GM23248 (cell line): Measurements from ENCODE around the gene VHLL.

Experiments
- EZH2 ChIP-seq: fragments of 200-600 bp; sonication (generic); IDR thresholded peaks from 2 replicates; pipeline ENCODE4 v1.6.1; 2018; ENCODE audit warnings: antibody characterized with exemption, mild to moderate bottlenecking; ENCODE audit not compliant: insufficient read depth, poor library complexity, severe bottlenecking
- EZH2phosphoT487 ChIP-seq: fragments of 200-600 bp; sonication (generic); IDR thresholded peaks from 2 replicates; pipeline ENCODE4 v1.6.1; 2018; ENCODE audit warnings: antibody characterized with exemption, moderate library complexity, mild to moderate bottlenecking, low read depth; ENCODE audit not compliant: insufficient read depth

DNA sequence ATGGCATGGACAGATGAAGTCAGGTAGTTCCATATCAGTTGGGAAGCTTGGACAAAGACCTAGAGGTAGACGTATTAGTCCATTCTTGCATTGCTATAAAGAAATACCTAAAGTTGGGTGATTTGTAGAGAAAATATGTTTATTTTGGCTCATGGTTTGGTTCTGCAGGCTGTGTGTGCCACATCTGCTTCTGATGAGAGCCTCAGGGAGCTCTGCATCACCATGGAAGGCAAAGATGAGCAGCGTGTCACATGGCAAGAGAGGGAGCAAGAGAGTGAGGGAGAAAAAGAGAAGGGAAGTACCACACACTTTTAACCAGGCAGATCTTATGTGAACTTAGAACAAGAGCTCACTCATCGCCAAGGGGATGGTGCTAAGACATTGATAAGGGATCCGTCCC lies 48.2 kb upstream of the VHLL start:
- no peak for TF ChIP-seq EZH2
- TF ChIP-seq EZH2phosphoT487 = no peak
